HPDE6-E6E7 (cell line): ENCODE measurements around the gene ME3.
A peak's percentile ranks its signal among the peaks of the same experiment; 100 is the strongest.

Experiments
- DNase-seq: peaks from one replicate; pipeline ENCODE4 v3.0.0; 2011; ENCODE audit warnings: missing footprints; ENCODE audit errors: extremely low spot score

The ME3 gene

GRCh38 chr11:86672007-86672621, at the start of gene ME3:
Gene ME3, minus strand, starts transcription at chr11:86672616.
- peak; percentile 34 for DNase-seq

DNA sequence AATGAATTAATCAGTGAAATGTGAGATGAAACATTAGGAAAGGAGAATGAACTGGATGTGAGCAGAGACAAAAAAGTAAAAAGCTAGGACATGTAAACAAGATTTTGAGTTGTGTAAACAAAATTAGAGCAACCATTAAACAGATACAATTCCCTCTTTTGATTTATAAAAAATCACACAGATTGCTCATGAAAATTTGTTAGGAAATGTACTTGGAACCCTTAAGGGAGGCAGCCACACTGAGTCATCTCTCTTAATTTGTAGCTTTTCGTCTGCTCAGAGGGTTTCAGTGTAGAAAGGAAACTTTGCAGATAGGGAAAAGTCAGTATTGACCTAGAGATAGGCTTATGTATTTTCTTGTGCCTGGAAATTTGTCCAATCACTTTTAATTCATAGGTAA, 49.6 kb upstream of the ME3 start:
- no peak for DNase-seq

- no peak for DNase-seq
Measured at GRCh38 chr11:86720546-86720945, 48.1 kb upstream of the ME3 start.

- DNase-seq: peak; percentile 51
Measured at GRCh38 chr11:86719781-86720463, 47.5 kb upstream of the ME3 start.

- no peak for DNase-seq
Measured at GRCh38 chr11:86718999-86719398, 46.6 kb upstream of the ME3 start.

DNA sequence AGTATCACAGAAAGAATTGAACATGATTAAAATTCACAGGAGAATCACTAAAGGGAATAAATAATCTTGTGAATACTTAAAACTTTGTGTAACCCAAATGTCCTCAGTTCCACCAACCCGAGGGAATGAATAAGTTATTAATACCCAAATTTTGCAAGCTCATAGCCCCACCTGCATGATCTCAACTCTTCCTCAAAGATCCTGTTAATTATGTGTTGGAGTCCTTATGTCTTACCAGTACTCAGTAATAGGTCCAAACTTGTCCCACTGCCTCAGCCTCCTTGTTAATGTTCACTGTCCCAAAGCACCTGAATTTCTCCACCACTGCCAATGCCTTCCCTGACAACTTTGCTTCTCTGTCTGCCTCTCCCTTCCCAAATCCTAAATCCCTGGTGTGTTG, 46.1 kb upstream of the ME3 start:
- DNase-seq: no peak

- no peak for DNase-seq
Measured at GRCh38 chr11:86717817-86718501, 45.5 kb upstream of the ME3 start.

GRCh38 chr11:86715611-86716010, 43.2 kb upstream of the ME3 start:
- DNase-seq: no peak

GRCh38 chr11:86713552-86713951, 41.1 kb upstream of the ME3 start:
- DNase-seq: no peak

GRCh38 chr11:86710936-86711335, 38.5 kb upstream of the ME3 start:
- DNase-seq: no peak

GRCh38 chr11:86708669-86709068, 36.3 kb upstream of the ME3 start:
- DNase-seq: no peak

GRCh38 chr11:86706338-86707131, 34.1 kb upstream of the ME3 start:
- no peak for DNase-seq

- no peak for DNase-seq
Measured at GRCh38 chr11:86704710-86705109, 32.3 kb upstream of the ME3 start.

DNA sequence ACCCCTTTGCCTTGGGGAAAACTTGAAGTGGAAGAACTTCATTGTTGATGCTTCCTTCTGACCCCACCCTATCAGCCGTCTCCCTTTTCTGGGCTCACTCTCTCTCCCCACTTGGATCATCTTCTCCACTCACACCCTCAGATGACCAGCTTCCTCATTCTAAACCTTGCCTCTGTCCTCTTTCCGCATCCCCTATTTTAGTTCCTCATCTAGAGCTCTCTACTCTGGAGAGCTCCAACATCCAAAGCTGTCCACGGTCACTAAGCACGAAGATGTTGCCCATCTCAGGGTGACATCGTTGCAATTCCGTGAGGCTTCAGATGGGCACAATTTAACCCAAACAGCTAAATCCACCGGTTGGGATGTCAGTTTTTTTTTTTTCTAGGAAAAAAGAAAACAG, 31.6 kb upstream of the ME3 start:
- no peak for DNase-seq

GRCh38 chr11:86702220-86702983, 30.0 kb upstream of the ME3 start:
- DNase-seq: no peak

DNA sequence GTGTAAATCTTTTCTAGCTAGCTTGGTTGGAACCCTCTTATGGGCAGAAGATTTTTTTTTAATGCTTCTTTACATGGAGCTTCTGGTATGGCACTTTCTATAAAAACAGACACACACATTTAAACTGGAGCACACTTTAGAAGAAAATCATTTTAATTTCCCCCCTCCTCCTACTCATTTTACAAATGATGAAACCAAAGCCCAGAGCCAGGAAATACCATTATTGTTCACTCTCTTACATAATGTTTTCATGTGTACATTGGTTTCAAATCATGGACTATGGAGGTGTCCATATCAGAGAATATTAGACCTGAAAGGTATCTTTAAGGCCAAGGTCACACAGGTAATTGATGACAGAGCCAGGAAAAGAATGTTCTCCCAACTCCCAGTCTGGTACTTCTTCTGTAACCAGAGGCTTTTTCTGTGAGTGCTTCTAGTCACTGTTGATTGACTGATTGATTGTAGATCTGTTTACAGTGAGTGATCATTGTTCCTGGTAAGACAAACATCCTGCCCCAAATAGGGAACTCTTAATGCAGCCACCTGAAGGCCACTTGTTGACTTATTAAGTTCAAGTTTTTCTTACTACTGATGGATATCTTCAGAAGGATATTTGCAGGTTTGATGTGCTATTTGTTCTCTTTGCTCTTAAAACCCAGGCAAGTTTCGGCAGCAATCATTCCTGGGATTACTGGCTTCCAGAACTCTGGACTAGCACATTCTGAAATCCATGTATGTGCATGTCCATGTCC, 26.8 kb upstream of the ME3 start:
- no peak for DNase-seq

DNA sequence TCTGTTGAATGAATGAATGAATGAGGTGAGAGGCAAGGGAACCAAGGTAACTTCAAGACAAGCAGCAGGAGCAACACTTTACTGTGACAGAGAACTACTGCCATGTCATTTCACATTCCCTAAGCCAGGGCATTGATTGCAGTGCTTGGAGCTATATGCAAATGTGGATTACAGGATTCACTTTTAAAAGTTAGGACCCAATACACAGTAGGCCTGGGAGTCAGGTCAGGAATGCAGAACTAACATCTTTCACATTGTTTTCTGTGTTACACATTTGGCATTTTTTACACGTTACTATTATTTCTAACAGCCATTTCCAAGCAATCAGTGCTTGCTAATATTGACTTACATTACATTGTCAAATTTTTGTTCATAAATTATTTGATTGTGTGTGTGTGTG, 26.2 kb upstream of the ME3 start:
- no peak for DNase-seq

- DNase-seq: no peak
Measured at GRCh38 chr11:86696451-86696850, 24.0 kb upstream of the ME3 start.

- DNase-seq: peak; percentile 75
Measured at GRCh38 chr11:86696004-86696403, 23.6 kb upstream of the ME3 start.

- DNase-seq: no peak
Measured at GRCh38 chr11:86695373-86695772, 23.0 kb upstream of the ME3 start.

DNA sequence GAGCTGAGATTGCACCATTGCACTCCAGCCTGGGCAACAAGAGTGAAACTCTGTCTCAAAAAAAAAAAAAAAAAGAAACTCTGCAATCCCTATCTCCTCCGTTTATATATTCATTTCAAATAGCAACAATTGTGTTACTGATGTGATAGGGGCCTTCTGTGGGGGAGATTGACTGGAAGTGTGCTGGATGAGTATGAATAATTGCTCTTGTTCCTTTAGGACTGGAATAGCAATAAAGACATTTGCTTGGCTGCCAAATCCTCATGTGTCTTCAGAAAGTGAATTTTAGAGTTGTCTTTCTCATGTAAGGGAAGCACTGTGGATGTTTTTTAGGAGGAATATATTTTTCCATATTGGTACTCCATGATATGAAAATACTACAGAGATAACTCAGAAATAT, 21.1 kb upstream of the ME3 start:
- DNase-seq: no peak
